GM12878 (cell line): Measurements from ENCODE around the gene GRIK1. TPM values are rescaled to one million over a fixed set of nuclear protein-coding genes. Genes with fewer than 3 reads are reported as not detected.

Experiments
- ATAC-seq: fragments of 200-7000 bp; cut with Tn5 transposase; 3 replicates; pipeline ENCODE4 v1.9.1; 2020; ENCODE audit warnings: mild to moderate bottlenecking, moderate library complexity
- BruUV-seq: library from RNA; stranded (reverse); fragments of 400-500 nt; replicated peaks from 2 replicates; lab custom pipeline; 2021; lab: Mats Ljungman, UMichigan
- CTCF ChIA-PET: fragments of 300-600 bp; sonication (Branson Sonifier 250); formaldehyde crosslinking; extraction: SDS; loops from one replicate; lab custom pipeline; 2021; ENCODE audit warnings: inconsistent platforms; lab: Yijun Ruan, JAX
- POLR2A ChIA-PET: fragments of 350-600 bp; formaldehyde crosslinking; extraction: SDS; loops from one replicate; lab custom pipeline; 2021; ENCODE audit warnings: inconsistent platforms; lab: Charles Lee
- RAD21 ChIA-PET: fragments of 300-600 bp; sonication (Branson Sonifier 250); formaldehyde crosslinking; loops from one replicate; lab custom pipeline; 2023; ENCODE audit warnings: antibody characterized with exemption; ENCODE audit not compliant: unreplicated experiment; lab: Charles Lee
- SMC1A ChIA-PET: fragments of 300-600 bp; sonication (Branson Sonifier 250); formaldehyde crosslinking; loops from one replicate; lab custom pipeline; 2023; ENCODE audit not compliant: unreplicated experiment, uncharacterized antibody; lab: Charles Lee
- DNase-seq: peaks from one replicate; pipeline ENCODE4 v3.0.0-alpha.2; 2011; ENCODE audit warnings: low read depth, low spot score
- FAIRE-seq: peaks from 3 replicates; lab custom pipeline; 2011; peaks lifted over from hg19 to GRCh38; lab: Jason Lieb, UNC
- H2AFZ ChIP-seq: 2 replicates; pipeline ENCODE4 v1.6.0; 2011; ENCODE audit warnings: low read depth, low read length, control low read depth; ENCODE audit not compliant: control insufficient read depth
- H3K27ac ChIP-seq: 2 replicates; pipeline ENCODE4 v1.5.1; 2011; ENCODE audit warnings: control low read depth; ENCODE audit not compliant: control insufficient read depth, insufficient read depth
- H3K27me3 ChIP-seq, 2 experiments: replicated peaks in 1 of 2; 2 replicates each; pipeline versions ENCODE4 v1.6.0 to v1.6.1; 2011; ENCODE audit warnings: low read length in 1 of 2; ENCODE audit not compliant: control insufficient read depth in 2 of 2, insufficient read depth in 2 of 2
- H3K36me3 ChIP-seq, 2 experiments: 2 replicates each; pipeline ENCODE4 v1.5.1; 2011; ENCODE audit warnings: low read length in 1 of 2; ENCODE audit not compliant: control insufficient read depth in 2 of 2, insufficient read depth in 2 of 2
- H3K4me1 ChIP-seq: 2 replicates; pipeline ENCODE4 v1.6.1; 2011; ENCODE audit warnings: mild to moderate bottlenecking, low read length, moderate library complexity, mixed read lengths; ENCODE audit not compliant: control insufficient read depth, insufficient read depth
- H3K4me2 ChIP-seq: 2 replicates; pipeline ENCODE4 v1.6.0; 2011; ENCODE audit warnings: control low read depth; ENCODE audit not compliant: control insufficient read depth, insufficient read depth
- H3K4me3 ChIP-seq: fragments of 200-600 bp; sonication (generic); 2 replicates; pipeline ENCODE4 v1.5.1; 2016
- H3K79me2 ChIP-seq: 2 replicates; pipeline ENCODE4 v1.6.0; 2011; ENCODE audit warnings: low read length; ENCODE audit not compliant: control insufficient read depth, insufficient read depth
- H3K9ac ChIP-seq: 2 replicates; pipeline ENCODE4 v1.8.0; 2011; ENCODE audit warnings: low read length, control low read depth, mixed read lengths; ENCODE audit not compliant: control insufficient read depth, insufficient read depth
- H3K9me3 ChIP-seq: replicated peaks from 3 replicates; pipeline ENCODE4 v1.5.1; 2011; ENCODE audit warnings: mild to moderate bottlenecking, low read length; ENCODE audit not compliant: control insufficient read depth, insufficient read depth
- H4K20me1 ChIP-seq: 2 replicates; pipeline ENCODE4 v1.6.0; 2011; ENCODE audit not compliant: control insufficient read depth, insufficient read depth
- ELK1 ChIP-seq: IDR thresholded peaks from 2 replicates; pipeline ENCODE4 v1.6.1; 2012; ENCODE audit warnings: low read depth, low read length, improper control_type of control experiment
- IKZF2 ChIP-seq, 2 experiments: fragments of 450-650 bp; IDR thresholded peaks; 2 replicates each; pipeline ENCODE4 v1.6.1; 2017; ENCODE audit warnings: mild to moderate bottlenecking in 2 of 2, moderate library complexity in 2 of 2
- JUND ChIP-seq: IDR thresholded peaks from 2 replicates; pipeline ENCODE4 v1.6.1; 2012; ENCODE audit warnings: low read depth, mild to moderate bottlenecking, low read length, improper control_type of control experiment, moderate library complexity
- RUNX3 ChIP-seq: IDR thresholded peaks from 2 replicates; pipeline ENCODE4 v1.6.1; 2012; ENCODE audit warnings: low read length, inconsistent platforms
- TAF1 ChIP-seq: IDR thresholded peaks from 2 replicates; pipeline ENCODE4 v1.6.1; 2011; ENCODE audit warnings: mild to moderate bottlenecking, low read depth, low read length, borderline replicate concordance
- WGBS: methylation state at CpG from one replicate; pipeline ENCODE4 v1.1.6; 2016; ENCODE audit warnings: low lambda C conversion rate; ENCODE audit not compliant: insufficient replicate concordance, insufficient coverage; ENCODE audit errors: missing lambda C conversion rate; 5-methylcytosine and 5-hydroxymethylcytosine counted together
- in situ Hi-C: fragments of 300-500 bp; cut with MboI; formaldehyde crosslinking; loops from 9 replicates; pipeline ENCODE4 v1.14.3; 2018; ENCODE audit warnings: mixed read lengths
- intact Hi-C: fragments of 100-400 bp; cut with micrococcal nuclease; formaldehyde crosslinking; loops from one replicate; pipeline ENCODE4 v1.14.2; 2022; ENCODE audit not compliant: unreplicated experiment
- polyA plus RNA-seq, 11 experiments: library from polyadenylated mRNA; depleted of rRNA in 4 of 11; unstranded in 6 of 11; stranded (reverse) in 5 of 11; fragments of >200 nt; fragmentation: Nextera tagmentation in 4 of 11; fragmentation: Illumina TruSeq in 1 of 11; extraction: Ambion mirVana in 4 of 11; extraction: Trizol in 1 of 11; gene quantifications; 1 replicate in 1 of 11; 2 replicates in 10 of 11; pipeline versions ENCODE4 v1.2.1 to v1.2.3, GENCODE V29; 2011 to 2016; ENCODE audit warnings: inconsistent platforms in 2 of 11, missing spikeins in 2 of 11, low read depth in 1 of 11
- total RNA-seq, 4 experiments: library from RNA; depleted of rRNA in 3 of 4; stranded (reverse); fragments of >200 nt in 3 of 4; fragmentation: Illumina TruSeq in 1 of 4; extraction: Trizol in 1 of 4; gene quantifications; 2 replicates each; pipeline versions ENCODE4 v1.2.1 to v1.2.3, GENCODE V29; 2013 to 2021

The GRIK1 gene
- total and polyA plus RNA-seq, 10 of the 15 experiments (the other 5 are each of a cell fraction or from before 2014, with no cell fraction given), result 0.05 to 0.13 (median 0.09) TPM; not detected in 7

- no peak overlapping the region for H3K27ac ChIP-seq
- RAD21 ChIA-PET, result no interaction called here
- no TSS peak for BruUV-seq
- H3K4me2 ChIP-seq, result no peak overlapping the region
- intact Hi-C loops (no loop called here), in situ Hi-C loops (no loop called here)
- no peak overlapping the region for H3K9ac ChIP-seq
- H3K4me3 ChIP-seq, result no peak overlapping the region
- H2AFZ ChIP-seq, result no peak overlapping the region
- no peaks in the 10 kb centered on the region; the same call in 2 of the 3 replicates for H3K9me3 ChIP-seq
- POLR2A ChIA-PET, result interaction anchor here (0.6 kb wide), 1 partner anchor 10 kb away, joined by 3 read pairs; no protein-coding TSS in a partner anchor
- H3K4me1 ChIP-seq, result no peaks in the 10 kb centered on the region
- no peaks in the 10 kb centered on the region for H4K20me1 ChIP-seq
- ATAC-seq (no peak), FAIRE-seq (no peak), DNase-seq (no peak)
- CTCF ChIA-PET, result no interaction called here
- TF ChIP-seq TAF1 (no peak), JUND (no peak), IKZF2 (IDR thresholded peaks at IDR 0.05) (no peak)
- H3K27me3 ChIP-seq, result no peaks in the 10 kb centered on the region
- no peaks in the 10 kb centered on the region for H3K36me3 ChIP-seq
- SMC1A ChIA-PET, result interaction anchor here (1.4 kb wide), 1 partner anchor 10 kb away, joined by 4 read pairs; no protein-coding TSS in a partner anchor
- no peaks in the 10 kb centered on the region for H3K79me2 ChIP-seq
- WGBS, result 33% methylated on average over 3 of the region's 3 CpGs
These were observed 405.3 kb downstream of the GRIK1 start for GRCh38 chr21:29534448-29534847.

GRCh38 chr21:29529139-29529538, 410.7 kb downstream of the GRIK1 start:
- no peaks in the 10 kb centered on the region for H3K79me2 ChIP-seq
- FAIRE-seq, result no peak
- H3K27me3 ChIP-seq, result no peaks in the 10 kb centered on the region
- POLR2A ChIA-PET, result no interaction called here
- no peaks in the 10 kb centered on the region for H4K20me1 ChIP-seq
- 50% methylated on average over 4 of the region's 4 CpGs for WGBS
- H3K9ac ChIP-seq, result no peak overlapping the region
- BruUV-seq, result no TSS peak
- H3K4me3 ChIP-seq, result no peak overlapping the region
- no peaks in the 10 kb centered on the region for H3K36me3 ChIP-seq
- CTCF ChIA-PET, result interaction anchor here (1.0 to 1.1 kb wide), 2 partner anchors 26 to 38 kb away, joined by 3 to 4 read pairs; no protein-coding TSS in a partner anchor
- H2AFZ ChIP-seq, result no peak overlapping the region
- no peak overlapping the region for H3K27ac ChIP-seq
- no peak for ATAC-seq
- no peaks in the 10 kb centered on the region for H3K4me1 ChIP-seq
- H3K9me3 ChIP-seq, result no peaks in the 10 kb centered on the region; the same call in 2 of the 3 replicates
- TF ChIP-seq RUNX3 (no peak), ELK1 (no peak)
- DNase-seq, result no peak
- in situ Hi-C loops (no loop called here), intact Hi-C loops (no loop called here)
- RAD21 ChIA-PET, result interaction anchor here (0.6 kb wide), 1 partner anchor 1655 kb away, joined by 3 read pairs; no protein-coding TSS in a partner anchor
- SMC1A ChIA-PET, result no interaction called here
- H3K4me2 ChIP-seq, result no peak overlapping the region
